Activated CD4-positive, CD25-positive, alpha-beta regulatory T cell (primary cell): ENCODE measurements around the gene PPFIA4.

Experiments
- DNase-seq, 4 experiments: peaks; one replicate each; lab custom pipeline; 2025; lab: John Stamatoyannopoulos, UW

The PPFIA4 gene

GRCh38 chr1:203057911-203058675 lies 31.8 kb downstream of the PPFIA4 start:
- DNase-seq, result no peak

- DNase-seq, result no peak
Measured at GRCh38 chr1:203058676-203058935, 32.3 kb downstream of the PPFIA4 start.

- DNase-seq, result no peak
Measured at GRCh38 chr1:203059485-203059884, 33.2 kb downstream of the PPFIA4 start.

- no peak for DNase-seq
Measured at GRCh38 chr1:203060115-203060514, 33.8 kb downstream of the PPFIA4 start.

GRCh38 chr1:203063287-203063686 lies 37.0 kb downstream of the PPFIA4 start:
- DNase-seq, result no peak

- DNase-seq, result no peak
Measured at GRCh38 chr1:203065191-203065590, 38.9 kb downstream of the PPFIA4 start.

GRCh38 chr1:203065986-203066385 lies 39.7 kb downstream of the PPFIA4 start:
- DNase-seq, result no peak

GRCh38 chr1:203066965-203067364 lies 40.7 kb downstream of the PPFIA4 start:
- no peak for DNase-seq

- DNase-seq, result no peak
Measured at GRCh38 chr1:203069030-203069747, 42.9 kb downstream of the PPFIA4 start.

- no peak for DNase-seq
Measured at GRCh38 chr1:203072002-203072602, 45.8 kb downstream of the PPFIA4 start.

- DNase-seq, result no peak
Measured at GRCh38 chr1:203072911-203073310, 46.6 kb downstream of the PPFIA4 start.

- DNase-seq, result no peak
Measured at GRCh38 chr1:203073469-203073868, 47.2 kb downstream of the PPFIA4 start.

GRCh38 chr1:203074610-203075009 lies 48.3 kb downstream of the PPFIA4 start:
- no peak for DNase-seq

GRCh38 chr1:203075236-203076030 lies 49.1 kb downstream of the PPFIA4 start:
- no peak for DNase-seq

GRCh38 chr1:203076031-203076511 lies 49.8 kb downstream of the PPFIA4 start:
- no peak for DNase-seq

- no peak for DNase-seq
Measured at GRCh38 chr1:203077367-203077766, 51.1 kb downstream of the PPFIA4 start.

GRCh38 chr1:203077956-203078355 lies 51.7 kb downstream of the PPFIA4 start:
- no peak for DNase-seq

GRCh38 chr1:203078478-203078877 lies 52.2 kb downstream of the PPFIA4 start:
- DNase-seq, result no peak

- no peak for DNase-seq
Measured at GRCh38 chr1:203080456-203080855, 54.2 kb downstream of the PPFIA4 start.

GRCh38 chr1:203081465-203082230 lies 55.4 kb downstream of the PPFIA4 start:
- no peak for DNase-seq

- no peak for DNase-seq
Measured at GRCh38 chr1:203082231-203082505, 55.9 kb downstream of the PPFIA4 start.
